OCI-LY3 (cell line): ENCODE data around the gene TMEM208.

Experiments used
- H2AFZ ChIP-seq: fragments of 200-600, 300-600 bp; shearing (Covaris generic); 2 replicates; pipeline ENCODE4 v1.6.0; 2014; ENCODE audit warnings: antibody characterized with exemption, low read depth, low read length
- H3K27ac ChIP-seq: fragments of 200-600, 300-600 bp; sonication (generic); 2 replicates; pipeline ENCODE4 v1.5.1; 2014; ENCODE audit warnings: mild to moderate bottlenecking, low read length, moderate library complexity, mixed read lengths
- H3K27me3 ChIP-seq: fragments of 200-600, 300-600 bp; sonication (generic); 2 replicates; pipeline ENCODE4 v1.6.1; 2014; ENCODE audit warnings: low read depth, low read length, mixed read lengths
- H3K36me3 ChIP-seq: fragments of 200-600, 300-600 bp; sonication (generic); replicated peaks from 2 replicates; pipeline ENCODE3; 2014; ENCODE audit warnings: low read depth, low read length, mixed read lengths
- H3K4me1 ChIP-seq: fragments of 300-600, 200-600 bp; sonication (generic); 2 replicates; pipeline ENCODE4 v1.6.1; 2014; ENCODE audit warnings: low read length, mixed read lengths
- H3K4me2 ChIP-seq: fragments of 200-600, 300-600 bp; sonication (generic); 2 replicates; pipeline ENCODE4 v1.6.1; 2014; ENCODE audit warnings: low read length, mixed read lengths
- H3K4me3 ChIP-seq: fragments of 300-600, 200-600 bp; sonication (generic); 2 replicates; pipeline ENCODE4 v1.5.1; 2014; ENCODE audit warnings: antibody characterized with exemption, mild to moderate bottlenecking, low read length, moderate library complexity
- H3K79me2 ChIP-seq: fragments of 300-600, 200-600 bp; shearing (Covaris generic); 2 replicates; pipeline ENCODE4 v1.6.1; 2014; ENCODE audit warnings: mild to moderate bottlenecking, low read length, mixed read lengths
- H3K9ac ChIP-seq: fragments of 300-600, 200-600 bp; shearing (Covaris generic); 2 replicates; pipeline ENCODE4 v1.6.0; 2014; ENCODE audit warnings: mild to moderate bottlenecking, low read length, moderate library complexity
- H3K9me3 ChIP-seq: fragments of 200-600, 300-600 bp; shearing (Covaris generic); 2 replicates; pipeline ENCODE4 v1.6.1; 2014; ENCODE audit warnings: low read length, mixed read lengths; ENCODE audit not compliant: insufficient read depth
- H4K20me1 ChIP-seq: fragments of 200-600, 300-600 bp; sonication (generic); 2 replicates; pipeline ENCODE4 v1.6.1; 2016; ENCODE audit warnings: low read length, mixed read lengths; ENCODE audit not compliant: insufficient read depth
- CTCF ChIP-seq: fragments of 200-600, 300-600 bp; sonication (generic); IDR thresholded peaks from 2 replicates; pipeline ENCODE4 v1.5.1; 2014; ENCODE audit warnings: antibody characterized with exemption, low read length, low read depth
- EZH2phosphoT487 ChIP-seq: fragments of 200-600 bp; shearing (Covaris generic); IDR thresholded peaks from 2 replicates; pipeline ENCODE4 v1.6.1; 2018; ENCODE audit warnings: antibody characterized with exemption, mixed run types, low read depth

The TMEM208 gene

DNA sequence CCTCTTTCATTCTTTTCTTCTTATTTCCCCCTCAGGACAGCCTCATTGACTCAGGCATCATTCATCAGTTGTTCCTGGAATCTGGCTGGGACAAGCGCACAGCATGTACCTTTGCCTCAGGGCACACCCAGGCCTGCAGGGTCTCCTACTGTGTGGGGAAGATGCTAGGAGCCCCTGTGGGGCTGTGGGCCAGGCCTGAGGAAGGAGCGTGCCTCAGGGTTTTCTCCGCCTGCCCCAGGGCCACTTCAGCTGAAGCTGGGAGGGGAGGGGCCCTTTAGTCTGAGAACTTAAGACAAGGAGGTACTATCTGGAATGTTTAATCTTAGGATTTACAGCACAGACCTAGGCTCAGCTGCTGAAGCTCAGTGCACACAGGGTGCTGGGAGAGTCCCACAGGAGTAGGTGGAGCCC lies 20.1 kb upstream of the TMEM208 start:
- H3K4me2 ChIP-seq: no peak overlapping the region
- no peak overlapping the region for H2AFZ ChIP-seq
- no peak overlapping the region for H3K9ac ChIP-seq
- no peak for TF ChIP-seq EZH2phosphoT487
- no peak for TF ChIP-seq CTCF
- H3K27me3 ChIP-seq: no peaks in the 10 kb centered on the region
- 0 out of 2 replicates have a peak, but pooled peaks cover 3% of the 10 kb centered on the region for H4K20me1 ChIP-seq
- no peaks in the 10 kb centered on the region for H3K79me2 ChIP-seq
- H3K9me3 ChIP-seq: no peaks in the 10 kb centered on the region
- peaks cover 12% of the 10 kb centered on the region for H3K36me3 ChIP-seq
- H3K4me1 ChIP-seq: no peaks in the 10 kb centered on the region
- H3K4me3 ChIP-seq: no peak overlapping the region
- no peak overlapping the region for H3K27ac ChIP-seq

DNA sequence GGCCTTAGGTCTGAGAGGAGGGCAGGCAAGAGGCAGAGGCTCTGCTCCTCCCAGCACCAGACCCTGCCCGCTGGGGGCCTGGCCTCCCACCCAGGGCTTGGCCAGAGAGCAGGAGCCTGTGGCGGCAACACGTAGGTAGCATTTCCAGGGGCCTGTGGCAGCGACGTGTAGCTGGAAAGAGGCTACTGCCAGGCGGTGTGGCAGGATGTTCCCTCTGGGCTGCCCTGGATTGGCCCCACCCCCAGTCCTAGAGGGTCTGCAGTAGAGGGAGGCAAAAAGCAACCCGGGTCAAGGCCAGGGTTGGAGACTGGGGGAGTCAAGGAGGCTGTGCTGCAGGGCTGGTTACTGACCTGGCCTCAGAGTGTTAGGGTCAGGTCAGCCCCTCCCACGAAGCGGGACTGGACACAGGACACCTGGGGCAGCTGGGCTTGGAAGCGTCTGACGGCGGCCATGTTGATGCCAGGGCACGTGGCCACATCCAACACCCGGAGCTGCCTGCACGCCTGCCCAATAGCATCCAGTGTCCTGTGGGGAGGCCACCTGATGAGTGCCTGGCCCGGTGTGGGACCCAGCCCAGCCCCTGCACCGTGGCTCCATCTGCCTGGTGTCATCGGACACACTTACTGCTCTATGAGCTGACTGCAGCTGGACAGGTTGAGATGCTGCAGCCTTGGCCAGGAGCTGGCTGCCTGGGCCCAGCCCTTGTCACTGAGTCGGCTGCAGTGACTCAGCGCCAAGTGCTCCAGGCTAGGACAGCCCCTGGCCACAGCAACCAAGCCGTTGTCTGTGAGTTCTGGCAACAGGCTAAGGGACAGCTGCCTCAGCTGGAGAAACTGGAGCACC lies 19.5 kb upstream of the TMEM208 start:
- Histone ChIP-seq H3K9ac (no peak overlapping the region), H3K27me3 (no peaks in the 10 kb centered on the region), H3K4me3 (no peak overlapping the region), H3K36me3 (peaks cover 12% of the 10 kb centered on the region), H3K79me2 (no peaks in the 10 kb centered on the region), H4K20me1 (0 out of 2 replicates have a peak, but pooled peaks cover 3% of the 10 kb centered on the region), H3K27ac (no peak overlapping the region), H3K4me2 (no peak overlapping the region), H3K9me3 (no peaks in the 10 kb centered on the region), H3K4me1 (no peaks in the 10 kb centered on the region), H2AFZ (no peak overlapping the region)
- TF ChIP-seq CTCF (no peak), EZH2phosphoT487 (no peak)

DNA sequence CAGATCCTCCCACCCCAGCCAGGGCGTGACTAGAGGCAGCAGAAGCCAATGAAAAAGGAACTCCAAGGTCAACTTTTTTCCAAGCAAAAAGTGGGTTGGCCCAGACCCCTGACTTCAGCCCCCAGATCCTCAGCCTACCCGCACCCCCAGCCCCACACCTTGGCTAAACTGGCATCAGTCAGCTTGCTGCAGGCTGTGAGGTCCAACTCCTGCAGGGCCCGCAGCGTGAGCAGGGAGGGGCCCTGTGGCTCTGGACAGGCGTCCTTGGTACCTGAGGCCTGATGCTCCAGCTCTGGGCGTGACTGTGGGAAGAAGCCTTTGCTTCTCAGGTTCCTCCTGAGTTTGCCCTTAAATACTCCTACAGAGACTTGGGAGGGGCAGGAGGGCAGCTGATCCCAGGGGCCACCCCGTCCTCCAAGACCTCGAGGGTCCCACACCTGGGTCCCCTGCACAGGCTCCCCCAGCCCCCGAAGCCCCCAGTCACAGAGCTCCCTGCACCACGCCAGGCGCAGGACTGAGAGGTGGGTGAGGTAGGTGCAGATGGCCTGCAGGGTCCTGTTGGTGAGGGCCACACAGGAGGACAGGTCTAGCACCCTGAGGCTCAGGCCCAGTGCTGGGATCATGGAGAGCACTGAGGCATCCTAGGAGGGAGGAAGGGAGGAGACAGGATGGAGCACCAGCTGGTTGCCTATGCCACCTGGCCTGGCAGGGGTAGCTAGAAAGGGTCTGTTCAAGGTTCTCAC lies 18.6 kb upstream of the TMEM208 start:
- TF ChIP-seq EZH2phosphoT487 (no peak), CTCF (no peak)
- 0 out of 2 replicates have a peak, but pooled peaks cover 3% of the 10 kb centered on the region for H4K20me1 ChIP-seq
- no peak overlapping the region for H3K4me3 ChIP-seq
- no peak overlapping the region for H3K27ac ChIP-seq
- H3K4me1 ChIP-seq: no peaks in the 10 kb centered on the region
- peaks cover 8% of the 10 kb centered on the region for H3K36me3 ChIP-seq
- H3K9me3 ChIP-seq: no peaks in the 10 kb centered on the region
- no peaks in the 10 kb centered on the region for H3K79me2 ChIP-seq
- H2AFZ ChIP-seq: no peak overlapping the region
- no peak overlapping the region for H3K4me2 ChIP-seq
- H3K27me3 ChIP-seq: no peaks in the 10 kb centered on the region
- H3K9ac ChIP-seq: no peak overlapping the region

DNA sequence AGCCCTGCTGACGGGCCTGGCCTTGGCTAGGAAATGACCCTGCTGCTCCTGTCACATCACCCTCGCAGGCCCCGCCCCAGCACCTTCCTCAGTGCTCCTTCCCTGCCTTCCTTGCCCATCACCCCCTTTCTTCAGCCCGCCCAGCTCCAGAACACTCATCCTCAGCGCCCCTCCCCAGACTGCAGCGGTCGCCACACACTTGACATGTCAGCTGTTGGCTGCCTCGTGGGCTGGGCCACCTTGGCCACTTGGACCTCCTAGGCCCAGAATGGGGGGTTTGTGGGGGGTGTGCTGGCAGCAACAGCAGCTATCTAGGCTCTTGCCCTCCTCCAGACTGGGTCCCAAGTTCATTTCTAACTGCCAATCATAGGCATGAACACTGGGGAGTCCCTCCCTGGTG lies 17.4 kb upstream of the TMEM208 start:
- Histone ChIP-seq H4K20me1 (0 out of 2 replicates have a peak, but pooled peaks cover 3% of the 10 kb centered on the region), H3K9me3 (no peaks in the 10 kb centered on the region), H3K36me3 (no peaks in the 10 kb centered on the region), H3K27me3 (no peaks in the 10 kb centered on the region), H3K4me1 (no peaks in the 10 kb centered on the region), H3K9ac (no peak overlapping the region), H3K4me2 (no peak overlapping the region), H3K27ac (no peak overlapping the region), H3K4me3 (no peak overlapping the region), H2AFZ (no peak overlapping the region), H3K79me2 (no peaks in the 10 kb centered on the region)
- TF ChIP-seq CTCF (no peak), EZH2phosphoT487 (no peak)
